ENCODE data around the gene SCAMP2.

- TF ChIP-seq CTCF (conservative IDR thresholded peaks at IDR 0.05 in 1 of 2, IDR thresholded peaks at IDR 0.05 in 1 of 2; ENCODE audit: low read depth in 1 of 2, low read length in 2 of 2) (no peak), EZH2 (IDR thresholded peaks at IDR 0.05; ENCODE audit: low read length, missing control alignments) (no peak)
Observed at GRCh38 chr15:74830868-74831267, 42.3 kb downstream of the SCAMP2 start.
